ENCODE measurements around the gene OTUD7B.

DNA sequence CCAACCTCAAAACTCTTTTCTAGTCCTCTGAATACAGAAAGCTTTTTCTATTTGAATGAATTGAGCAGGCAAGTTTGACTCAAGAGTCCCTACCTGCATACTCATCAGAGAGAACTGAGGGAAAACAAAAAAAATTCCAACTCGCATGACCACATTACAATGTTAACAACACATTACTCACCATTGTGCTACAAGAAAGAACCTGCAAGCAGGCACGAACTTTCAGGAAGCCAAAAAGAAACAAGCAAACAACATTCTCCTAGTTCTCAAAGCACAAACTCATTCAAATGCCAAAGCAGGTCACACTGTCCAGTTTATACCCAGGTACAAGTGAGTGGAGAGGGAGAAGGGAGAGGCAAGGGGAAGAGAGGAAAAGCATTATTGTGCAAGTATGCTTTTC is 14.6 kb downstream of the OTUD7B start:
- TF ChIP-seq, protein P1, sequence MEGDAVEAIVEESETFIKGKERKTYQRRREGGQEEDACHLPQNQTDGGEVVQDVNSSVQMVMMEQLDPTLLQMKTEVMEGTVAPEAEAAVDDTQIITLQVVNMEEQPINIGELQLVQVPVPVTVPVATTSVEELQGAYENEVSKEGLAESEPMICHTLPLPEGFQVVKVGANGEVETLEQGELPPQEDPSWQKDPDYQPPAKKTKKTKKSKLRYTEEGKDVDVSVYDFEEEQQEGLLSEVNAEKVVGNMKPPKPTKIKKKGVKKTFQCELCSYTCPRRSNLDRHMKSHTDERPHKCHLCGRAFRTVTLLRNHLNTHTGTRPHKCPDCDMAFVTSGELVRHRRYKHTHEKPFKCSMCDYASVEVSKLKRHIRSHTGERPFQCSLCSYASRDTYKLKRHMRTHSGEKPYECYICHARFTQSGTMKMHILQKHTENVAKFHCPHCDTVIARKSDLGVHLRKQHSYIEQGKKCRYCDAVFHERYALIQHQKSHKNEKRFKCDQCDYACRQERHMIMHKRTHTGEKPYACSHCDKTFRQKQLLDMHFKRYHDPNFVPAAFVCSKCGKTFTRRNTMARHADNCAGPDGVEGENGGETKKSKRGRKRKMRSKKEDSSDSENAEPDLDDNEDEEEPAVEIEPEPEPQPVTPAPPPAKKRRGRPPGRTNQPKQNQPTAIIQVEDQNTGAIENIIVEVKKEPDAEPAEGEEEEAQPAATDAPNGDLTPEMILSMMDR (conservative IDR thresholded peaks at IDR 0.05; ENCODE audit: low read depth, low read length), result no peak
- TF ChIP-seq EZH2 (IDR thresholded peaks at IDR 0.05; ENCODE audit: borderline replicate concordance, low read depth, low read length, poor library complexity, severe bottlenecking), result no peak
